ENCODE results near the gene ERVK3-1.

The ERVK3-1 gene

DNA sequence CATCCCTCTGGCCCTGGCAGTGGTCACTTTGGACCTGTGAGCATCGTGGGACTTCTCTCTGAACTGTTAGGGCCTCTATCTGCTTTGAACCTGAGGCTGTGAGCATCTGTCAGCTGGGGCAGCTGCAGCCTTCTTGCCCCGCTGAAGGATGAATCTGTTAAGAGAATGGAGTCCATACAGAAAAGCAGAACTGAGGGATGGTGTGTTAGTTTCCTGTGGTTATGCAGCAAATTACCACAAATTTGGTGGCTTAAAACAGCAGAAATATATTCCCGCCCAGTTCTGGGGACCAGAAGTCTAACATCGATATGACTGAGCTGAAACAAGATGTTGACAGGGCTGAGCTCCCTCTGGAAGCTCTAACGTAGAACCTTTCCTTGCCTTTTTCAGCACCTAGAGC, 59.0 kb downstream of the ERVK3-1 start:
- no peak for DNase-seq

Data from activated CD4-positive, CD25-positive, alpha-beta regulatory T cell (primary cell).